ENCODE results near the gene OR1D5.

- TF ChIP-seq SP1 (IDR thresholded peaks at IDR 0.05) (no peak), YY1 (IDR thresholded peaks at IDR 0.05) (no peak), CTCF (IDR thresholded peaks at IDR 0.05; ENCODE audit: low read depth, low read length, missing input control) (no peak), TAF1 (conservative IDR thresholded peaks at IDR 0.05) (no peak), RXRA (IDR thresholded peaks at IDR 0.05) (no peak), NR2F2 (IDR thresholded peaks at IDR 0.05) (no peak), JUND (IDR thresholded peaks at IDR 0.05) (no peak), ATF3 (IDR thresholded peaks at IDR 0.05) (no peak), REST (IDR thresholded peaks at IDR 0.05) (no peak), EGR1 (IDR thresholded peaks at IDR 0.05; ENCODE audit: low read depth in 2 of 2) (no peak)
Measured at GRCh38 chr17:3024346-3024745, 39.1 kb downstream of the OR1D5 start.

Data from liver (tissue), 3 donors.